H9 (cell line): ENCODE results near the gene COQ10B. TPM values are rescaled to one million over a fixed set of nuclear protein-coding genes. Genes with fewer than 3 reads are reported as not detected.

ENCODE experiments used
- DNase-seq: peaks from one replicate; pipeline ENCODE4 v3.0.0-alpha.2; 2017
- H2AFZ ChIP-seq: one replicate; pipeline ENCODE4 v1.6.1; 2013; ENCODE audit warnings: mild to moderate bottlenecking, low read length, control low read depth, moderate library complexity
- H2AK5ac ChIP-seq: 2 replicates; pipeline ENCODE4 v1.6.1; 2013; ENCODE audit warnings: low read length, control low read depth, mixed read lengths; ENCODE audit not compliant: insufficient read length
- H2BK120ac ChIP-seq: one replicate; pipeline ENCODE4 v1.6.1; 2013; ENCODE audit warnings: low read depth, mild to moderate bottlenecking, low read length, control low read depth, inconsistent platforms; ENCODE audit not compliant: poor library complexity, severe bottlenecking
- H2BK12ac ChIP-seq: 2 replicates; pipeline ENCODE4 v1.6.1; 2013; ENCODE audit warnings: low read length, control low read depth, mixed read lengths, low read depth; ENCODE audit not compliant: insufficient read length
- H2BK15ac ChIP-seq: 2 replicates; pipeline ENCODE4 v1.6.1; 2013; ENCODE audit warnings: low read depth, low read length, control low read depth
- H2BK20ac ChIP-seq: one replicate; pipeline ENCODE4 v1.6.1; 2013; ENCODE audit warnings: low read depth, mild to moderate bottlenecking, low read length, control low read depth, inconsistent platforms; ENCODE audit not compliant: poor library complexity, severe bottlenecking
- H2BK5ac ChIP-seq: 2 replicates; pipeline ENCODE4 v1.6.1; 2013; ENCODE audit warnings: low read length, control low read depth, mixed read lengths; ENCODE audit not compliant: insufficient read length
- H3K14ac ChIP-seq: 2 replicates; pipeline ENCODE4 v1.6.1; 2013; ENCODE audit warnings: low read length, control low read depth; ENCODE audit not compliant: insufficient read depth
- H3K18ac ChIP-seq: 2 replicates; pipeline ENCODE4 v1.6.1; 2013; ENCODE audit warnings: low read depth, mild to moderate bottlenecking, mixed read lengths, low read length, control low read depth; ENCODE audit not compliant: insufficient read length
- H3K23ac ChIP-seq: 2 replicates; pipeline ENCODE4 v1.6.1; 2013; ENCODE audit warnings: low read length, control low read depth, mixed read lengths, low read depth; ENCODE audit not compliant: insufficient read length
- H3K23me2 ChIP-seq: 2 replicates; pipeline ENCODE4 v1.6.1; 2013; ENCODE audit warnings: low read depth, mild to moderate bottlenecking, mixed read lengths, low read length, control low read depth; ENCODE audit not compliant: insufficient read length, poor library complexity, severe bottlenecking
- H3K27ac ChIP-seq: 2 replicates; pipeline ENCODE4 v1.5.1; 2013; ENCODE audit warnings: low read length, control low read depth, mixed read lengths, low read depth; ENCODE audit not compliant: insufficient read length
- H3K27me3 ChIP-seq: 2 replicates; pipeline ENCODE4 v1.6.1; 2013; ENCODE audit warnings: low read length, control low read depth, inconsistent platforms; ENCODE audit not compliant: insufficient read depth
- H3K4ac ChIP-seq: 2 replicates; pipeline ENCODE4 v1.6.1; 2013; ENCODE audit warnings: low read depth, mild to moderate bottlenecking, control low read depth, inconsistent platforms, low read length, moderate library complexity
- H3K4me1 ChIP-seq: 2 replicates; pipeline ENCODE4 v1.6.1; 2013; ENCODE audit warnings: low read length, control low read depth, inconsistent platforms; ENCODE audit not compliant: insufficient read depth
- H3K4me2 ChIP-seq: 2 replicates; pipeline ENCODE4 v1.6.1; 2013; ENCODE audit warnings: low read length, control low read depth, mixed read lengths; ENCODE audit not compliant: insufficient read length, insufficient read depth
- H3K56ac ChIP-seq: 2 replicates; pipeline ENCODE4 v1.6.1; 2013; ENCODE audit warnings: low read depth, mild to moderate bottlenecking, mixed read lengths, low read length, control low read depth; ENCODE audit not compliant: insufficient read length
- H3K79me1 ChIP-seq: 2 replicates; pipeline ENCODE4 v1.6.1; 2013; ENCODE audit warnings: low read depth, mild to moderate bottlenecking, moderate library complexity, low read length, control low read depth, inconsistent platforms; ENCODE audit not compliant: insufficient read depth, poor library complexity, severe bottlenecking
- H3K79me2 ChIP-seq: 2 replicates; pipeline ENCODE4 v1.6.1; 2013; ENCODE audit warnings: low read length, control low read depth, inconsistent platforms; ENCODE audit not compliant: insufficient read depth
- H3K9ac ChIP-seq: 2 replicates; pipeline ENCODE4 v1.6.1; 2013; ENCODE audit warnings: low read length, control low read depth, mixed read lengths; ENCODE audit not compliant: insufficient read length; ENCODE audit errors: extremely low read depth
- H3K9me3 ChIP-seq: one replicate; pipeline ENCODE4 v1.6.1; 2013; ENCODE audit warnings: low read depth, low read length, inconsistent platforms; ENCODE audit not compliant: control insufficient read depth
- H3T11ph ChIP-seq: one replicate; pipeline ENCODE4 v1.6.1; 2013; ENCODE audit warnings: mild to moderate bottlenecking, low read length, control low read depth, inconsistent platforms
- H4K20me1 ChIP-seq: one replicate; pipeline ENCODE4 v1.6.1; 2013; ENCODE audit not compliant: control insufficient read depth, insufficient read length, insufficient read depth
- H4K5ac ChIP-seq: 2 replicates; pipeline ENCODE4 v1.6.1; 2013; ENCODE audit warnings: low read depth, mild to moderate bottlenecking, mixed read lengths, low read length, control low read depth; ENCODE audit not compliant: insufficient read length
- H4K8ac ChIP-seq: replicated peaks from 2 replicates; pipeline ENCODE4 v1.6.1; 2013; ENCODE audit warnings: low read length, control low read depth, mixed read lengths, low read depth; ENCODE audit not compliant: insufficient read length
- H4K91ac ChIP-seq: 2 replicates; pipeline ENCODE4 v1.6.1; 2013; ENCODE audit warnings: low read depth, mild to moderate bottlenecking, moderate library complexity, mixed read lengths, low read length, control low read depth; ENCODE audit not compliant: insufficient read length
- H3K27ac Mint-ChIP-seq, 3 experiments: 2 replicates in 2 of 3; 3 replicates in 1 of 3; pipeline ENCODE4 v1.8.0; 2020 to 2021; ENCODE audit warnings: mixed read lengths in 3 of 3, mild to moderate bottlenecking in 1 of 3, moderate library complexity in 1 of 3
- H3K27me3 Mint-ChIP-seq: 2 replicates; pipeline ENCODE4 v1.8.0; 2021; ENCODE audit warnings: low read depth, mild to moderate bottlenecking, moderate library complexity, mixed read lengths
- H3K36me3 Mint-ChIP-seq, 3 experiments: 2 replicates in 2 of 3; 3 replicates in 1 of 3; pipeline ENCODE4 v1.8.0; 2020 to 2021; ENCODE audit warnings: low read depth in 3 of 3, mixed read lengths in 3 of 3; ENCODE audit not compliant: insufficient read depth in 1 of 3
- H3K4me1 Mint-ChIP-seq, 2 experiments: 2 replicates each; pipeline ENCODE4 v1.8.0; 2020; ENCODE audit warnings: mixed read lengths in 2 of 2
- H3K4me3 Mint-ChIP-seq, 2 experiments: 2 replicates in 1 of 2; 3 replicates in 1 of 2; pipeline ENCODE4 v1.8.0; 2020 to 2021; ENCODE audit warnings: mild to moderate bottlenecking in 2 of 2, mixed read lengths in 2 of 2, moderate library complexity in 1 of 2
- H3K9me3 Mint-ChIP-seq, 2 experiments: 2 replicates in 1 of 2; 3 replicates in 1 of 2; pipeline ENCODE4 v1.8.0; 2020; ENCODE audit warnings: mild to moderate bottlenecking in 2 of 2, mixed read lengths in 2 of 2, moderate library complexity in 1 of 2
- CTCF ChIP-seq: fragments of 200-600 bp; sonication (generic); conservative IDR thresholded peaks from 3 replicates; pipeline ENCODE4 v1.8.0; 2021; ENCODE audit warnings: antibody characterized with exemption, mild to moderate bottlenecking
- WGBS: extraction: QIAGEN DNeasy Blood & Tissue Kit; methylation state at CpG from one replicate; pipeline ENCODE4 v1.1.7; 2013; ENCODE audit warnings: missing lambda C conversion rate, low lambda C conversion rate, mixed read lengths; ENCODE audit not compliant: insufficient read length; ENCODE audit errors: extremely low coverage; 5-methylcytosine and 5-hydroxymethylcytosine counted together
- total RNA-seq: library from RNA; stranded (reverse); gene quantifications from 2 replicates; pipeline ENCODE4 v1.2.1, GENCODE V29; 2021

COQ10B gene
- total RNA-seq, 1 experiment from 2014 or later, result 16.2 TPM

GRCh38 chr2:197423307-197423706 is 30.0 kb upstream of the COQ10B start:
- Histone ChIP-seq H3K79me2 (peaks cover 42% of the 10 kb centered on the region; the same call in 1 of the 2 replicates), H3K9me3 (no peaks in the 10 kb centered on the region), H3K23me2 (no peaks in the 10 kb centered on the region)

More at GRCh38 chr2:197423307-197423706, 30.0 kb upstream of the COQ10B start:
- H3K23ac ChIP-seq, result no peak overlapping the region
- no peak overlapping the region for H3K9ac ChIP-seq
- no peak overlapping the region for H2BK20ac ChIP-seq
- peaks cover 5% of the 10 kb centered on the region for H3K79me1 ChIP-seq
- H2AFZ ChIP-seq, result no peak overlapping the region
- no peak overlapping the region for H3K14ac ChIP-seq
- Mint-ChIP-seq H3K27me3 (no peaks in the 10 kb centered on the region), H3K4me1 (peaks cover 8 to 17% of the 10 kb centered on the region in 2 experiments), H3K4me3 (no peak overlapping the region), H3K36me3 (peaks cover 15 to 47% (median 43%) of the 10 kb centered on the region in 3 experiments; a peak in 6 of 7 replicates), H3K27ac (no peak overlapping the region), H3K9me3 (no peaks in the 10 kb centered on the region)
- H3K4me2 ChIP-seq, result no peak overlapping the region
- no peak overlapping the region for H2BK5ac ChIP-seq
- no peak overlapping the region for H2BK15ac ChIP-seq
- no peak overlapping the region for H3K56ac ChIP-seq
- no peak overlapping the region for H3K4ac ChIP-seq
- H3K18ac ChIP-seq, result no peak overlapping the region
- no peak overlapping the region for H2BK120ac ChIP-seq
- no peak for TF ChIP-seq CTCF
- H2AK5ac ChIP-seq, result no peak overlapping the region
- no peak overlapping the region for H3T11ph ChIP-seq
- H4K5ac ChIP-seq, result no peak overlapping the region
- no CpG with 5 or more reads among the region's 2 CpGs for WGBS
- DNase-seq, result no peak
- H3K4me1 ChIP-seq, result no peaks in the 10 kb centered on the region; the same call in 1 of the 2 replicates
- H4K8ac ChIP-seq, result no peak overlapping the region
- no peaks in the 10 kb centered on the region for H3K27me3 ChIP-seq
- H3K27ac ChIP-seq, result no peak overlapping the region
- H4K20me1 ChIP-seq, result no peaks in the 10 kb centered on the region
- H2BK12ac ChIP-seq, result no peak overlapping the region
- no peak overlapping the region for H4K91ac ChIP-seq
